H1 (cell line): ENCODE measurements around the gene NPSR1. TPM values are rescaled to one million over a fixed set of nuclear protein-coding genes. Genes with fewer than 3 reads are reported as not detected.

Source experiments
- BCL11A ChIP-seq, 2 experiments: IDR thresholded peaks; one replicate each; pipeline ENCODE4 v1.6.1; 2011; ENCODE audit warnings: low read depth in 2 of 2, low read length in 2 of 2, mild to moderate bottlenecking in 2 of 2
- CHD1 ChIP-seq: IDR thresholded peaks from 2 replicates; pipeline ENCODE4 v1.6.1; 2012; ENCODE audit warnings: low read depth, low read length, improper control_type of control experiment
- CHD7 ChIP-seq: fragments of 300-600 bp; sonication (generic); IDR thresholded peaks from 2 replicates; pipeline ENCODE4 v1.7.1; 2012; ENCODE audit warnings: low read length, moderate library complexity, mild to moderate bottlenecking, inconsistent platforms; ENCODE audit not compliant: insufficient replicate concordance
- CTBP2 ChIP-seq: IDR thresholded peaks from 2 replicates; pipeline ENCODE4 v1.7.0; 2011; ENCODE audit warnings: borderline replicate concordance, mild to moderate bottlenecking, moderate library complexity, mixed read lengths, low read length; ENCODE audit not compliant: insufficient read depth, insufficient read length
- FOSL1 ChIP-seq: IDR thresholded peaks from 2 replicates; pipeline ENCODE4 v1.6.1; 2011; ENCODE audit warnings: mild to moderate bottlenecking, low read depth, low read length, moderate library complexity; ENCODE audit not compliant: insufficient read depth
- MAFK ChIP-seq: IDR thresholded peaks from 2 replicates; pipeline ENCODE4 v1.6.1; 2012; ENCODE audit warnings: low read depth, mild to moderate bottlenecking, improper control_type of control experiment, low read length
- RNF2 ChIP-seq: fragments of 200-900, 300-1000 bp; sonication (generic); IDR thresholded peaks from 2 replicates; pipeline ENCODE4 v1.7.1; 2016; ENCODE audit warnings: borderline replicate concordance, low read depth, mild to moderate bottlenecking, antibody characterized with exemption, low read length; ENCODE audit not compliant: poor library complexity, severe bottlenecking; ENCODE audit errors: missing control alignments
- SAP30 ChIP-seq: fragments of 300-600 bp; sonication (generic); IDR thresholded peaks from 2 replicates; pipeline ENCODE4 v1.7.1; 2012; ENCODE audit warnings: low read length, moderate library complexity, mild to moderate bottlenecking, inconsistent platforms; ENCODE audit not compliant: insufficient read depth, insufficient replicate concordance
- SIRT6 ChIP-seq: IDR thresholded peaks from one replicate; pipeline ENCODE4 v1.7.1; 2012; ENCODE audit warnings: low read length, inconsistent platforms
- SUZ12 ChIP-seq: fragments of 200-600 bp; sonication (generic); IDR thresholded peaks from 2 replicates; pipeline ENCODE4 v1.6.1; 2012; ENCODE audit warnings: mild to moderate bottlenecking, inconsistent platforms, low read length, moderate library complexity, mixed read lengths
- TAF1 ChIP-seq: IDR thresholded peaks from 2 replicates; pipeline ENCODE4 v1.6.1; 2011; ENCODE audit warnings: mild to moderate bottlenecking, low read depth, low read length
- polyA plus RNA-seq, 7 experiments: library from polyadenylated mRNA; depleted of rRNA in 3 of 7; stranded (reverse) in 5 of 7; unstranded in 2 of 7; fragments of >200 nt in 5 of 7; fragments of 200-250 nt in 2 of 7; gene quantifications; 1 replicate in 5 of 7; 2 replicates in 1 of 7; 4 replicates in 1 of 7; pipeline versions ENCODE4 v1.2.1 to v1.2.3, GENCODE V29; 2011 to 2013; ENCODE audit warnings: missing spikeins in 2 of 7, mixed read lengths in 2 of 7
- total RNA-seq: library from RNA; stranded (reverse); fragmentation: NEBNext Ultra II Directional; extraction: Animal tissue kit (Norgen Biotek cat#: 25700); gene quantifications from 2 replicates; pipeline ENCODE4 v1.2.1, GENCODE V29; 2021

Gene NPSR1
- total and polyA plus RNA-seq, 2 of the 8 experiments (the other 6 are each of a cell fraction or from before 2014, with no cell fraction given) = not detected

- TF ChIP-seq CHD7 = no peak
- no peak for TF ChIP-seq CTBP2
- no peak for TF ChIP-seq FOSL1
- TF ChIP-seq SIRT6 = no peak
- no peak for TF ChIP-seq RNF2
- no peak for TF ChIP-seq SAP30
- no peak for TF ChIP-seq SUZ12
- no peak for TF ChIP-seq TAF1
- no peak for TF ChIP-seq BCL11A (IDR thresholded peaks at IDR 0.05; ENCODE audit: low read depth in 2 of 2, low read length in 2 of 2)
- no peak for TF ChIP-seq MAFK
- TF ChIP-seq CHD1 = no peak
- TF ChIP-seq, all 59 proteins: peak for 0
Measured at GRCh38 chr7:34869057-34869456, 211.0 kb downstream of the NPSR1 start (continued).
